ENCODE data around the gene TUBGCP4. TPM values are rescaled to one million over a fixed set of nuclear protein-coding genes. Genes with fewer than 3 reads are reported as not detected.

TUBGCP4 gene
- total and polyA plus RNA-seq, 3 donors from 2014 or later, result 13.3 to 20.5 (median 18.0) TPM

GRCh38 chr15:43361313-43361903, 9.5 kb upstream of the TUBGCP4 start:
- no peaks in the 10 kb centered on the region for H3K27me3 ChIP-seq
- H3K9me3 ChIP-seq, result no peaks in the 10 kb centered on the region
- 98 to 99% methylated on average over 7 of the region's 7 CpGs for WGBS, 2 donors
- DNase-seq, result no peak
- no peaks in the 10 kb centered on the region for H3K4me1 ChIP-seq
- no peak overlapping the region for H3K27ac ChIP-seq
- TF ChIP-seq CTCF (IDR thresholded peaks at IDR 0.05) (no peak), POLR2A (IDR thresholded peaks at IDR 0.05) (no peak)
- no peaks in the 10 kb centered on the region for H3K36me3 ChIP-seq (ENCODE audit: low read depth, missing control alignments)
- H3K4me3 ChIP-seq, result no peak overlapping the region
- intact Hi-C loops (cut with DNase I; ENCODE audit: low total_unique reads), result no loop called here

DNA sequence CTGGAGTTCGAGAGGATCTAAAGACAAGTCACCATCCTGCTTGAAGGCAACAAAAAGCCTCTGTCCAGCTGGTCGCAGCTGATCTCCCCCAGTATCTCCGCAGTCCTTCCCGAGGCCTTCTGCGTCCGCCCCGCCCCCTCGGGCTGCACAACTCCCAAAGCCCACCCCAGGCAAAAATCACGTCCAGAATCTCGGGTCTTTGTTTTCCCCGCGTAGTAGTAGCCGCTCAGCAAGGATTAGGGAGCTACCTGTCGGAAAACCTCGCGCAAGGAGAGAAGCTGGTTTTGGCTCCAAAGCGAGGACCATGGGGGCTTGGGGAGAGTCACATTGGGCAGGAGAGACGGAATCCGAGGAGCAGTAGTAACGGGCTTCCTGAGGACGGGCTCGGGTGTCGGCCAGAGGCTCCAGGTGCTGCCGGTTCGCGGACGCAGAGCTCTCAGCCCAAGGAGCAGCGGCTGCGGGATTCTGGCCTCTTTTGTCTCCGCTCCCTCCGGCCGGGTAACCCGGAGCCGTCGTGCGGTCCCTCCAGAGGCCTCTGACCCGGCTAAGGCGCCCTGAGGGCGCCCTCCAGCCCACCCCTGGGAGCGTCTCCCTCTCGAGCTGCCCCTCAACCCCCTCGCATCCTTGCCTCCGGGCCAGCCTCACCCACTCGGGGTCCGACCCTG, 459 bp upstream of the TUBGCP4 start:
- 1 to 4% methylated on average over 23 to 45 of the region's 45 CpGs for WGBS, 2 donors
- H3K9me3 ChIP-seq, result no peaks in the 10 kb centered on the region
- intact Hi-C loops (cut with DNase I; ENCODE audit: low total_unique reads), result no loop called here
- peaks cover 11% of the 10 kb centered on the region for H3K4me1 ChIP-seq
- TF ChIP-seq POLR2A (IDR thresholded peaks at IDR 0.05) (no peak), CTCF (IDR thresholded peaks at IDR 0.05) (no peak)
- peak; percentile 36 for DNase-seq
- H3K4me3 ChIP-seq, result peak overlapping the region; percentile 95
- no peaks in the 10 kb centered on the region for H3K27me3 ChIP-seq
- no peaks in the 10 kb centered on the region for H3K36me3 ChIP-seq (ENCODE audit: low read depth, missing control alignments)
- peak overlapping the region; percentile 42 to 73 for H3K27ac ChIP-seq

- 88 to 91% methylated on average over 13 of the region's 13 CpGs for WGBS, 2 donors
- Histone ChIP-seq H3K4me1 (peaks cover 4% of the 10 kb centered on the region), H3K27ac (no peak overlapping the region), H3K4me3 (no peak overlapping the region), H3K36me3 (ENCODE audit: low read depth, missing control alignments) (no peaks in the 10 kb centered on the region), H3K9me3 (no peaks in the 10 kb centered on the region), H3K27me3 (no peaks in the 10 kb centered on the region)
- DNase-seq, result peak; percentile 33
- TF ChIP-seq CTCF (IDR thresholded peaks at IDR 0.05) (peak; percentile 32 to 62 (median 51)), POLR2A (IDR thresholded peaks at IDR 0.05) (no peak)
- intact Hi-C loops (cut with DNase I; ENCODE audit: low total_unique reads), result no loop called here
Observed at GRCh38 chr15:43376017-43376705, 5.3 kb downstream of the TUBGCP4 start.

GRCh38 chr15:43378601-43379000, 7.7 kb downstream of the TUBGCP4 start:
- intact Hi-C loops (cut with DNase I; ENCODE audit: low total_unique reads), result no loop called here
- H3K27me3 ChIP-seq, result no peaks in the 10 kb centered on the region
- no peak for DNase-seq
- H3K4me1 ChIP-seq, result no peaks in the 10 kb centered on the region
- no peak overlapping the region for H3K4me3 ChIP-seq
- no peaks in the 10 kb centered on the region for H3K36me3 ChIP-seq (ENCODE audit: low read depth, missing control alignments)
- H3K27ac ChIP-seq, result no peak overlapping the region
- TF ChIP-seq POLR2A (IDR thresholded peaks at IDR 0.05) (no peak), CTCF (IDR thresholded peaks at IDR 0.05) (no peak)
- no peaks in the 10 kb centered on the region for H3K9me3 ChIP-seq

Data from testis (tissue), 3 donors.